ENCODE data around the gene NRG2. TPM values are rescaled to one million over a fixed set of nuclear protein-coding genes. Genes with fewer than 3 reads are reported as not detected.
A peak's percentile ranks its signal among the peaks of the same experiment; 100 is the strongest.

NRG2 gene
- total RNA-seq, 1 donor from 2014 or later, result 0.41 TPM

DNA sequence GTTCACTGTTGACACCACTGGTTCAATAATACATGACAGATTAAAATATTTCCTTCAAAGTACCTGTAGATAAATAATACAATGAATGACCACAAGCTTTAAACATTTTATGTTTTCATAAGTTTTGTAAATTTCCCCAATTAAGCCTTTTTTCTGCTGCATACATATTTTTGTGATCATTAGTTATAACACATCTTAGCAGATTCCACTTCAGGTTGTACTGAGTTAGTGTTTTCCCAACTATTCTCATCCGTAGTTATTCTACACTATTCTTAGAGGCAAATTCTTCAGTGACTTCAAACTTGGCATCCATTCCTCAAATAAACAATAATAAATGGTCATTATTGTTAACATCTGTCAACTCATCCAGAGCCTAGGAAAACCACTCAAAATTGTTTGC lies 100.9 kb downstream of the NRG2 start:
- no peak for DNase-seq

DNA sequence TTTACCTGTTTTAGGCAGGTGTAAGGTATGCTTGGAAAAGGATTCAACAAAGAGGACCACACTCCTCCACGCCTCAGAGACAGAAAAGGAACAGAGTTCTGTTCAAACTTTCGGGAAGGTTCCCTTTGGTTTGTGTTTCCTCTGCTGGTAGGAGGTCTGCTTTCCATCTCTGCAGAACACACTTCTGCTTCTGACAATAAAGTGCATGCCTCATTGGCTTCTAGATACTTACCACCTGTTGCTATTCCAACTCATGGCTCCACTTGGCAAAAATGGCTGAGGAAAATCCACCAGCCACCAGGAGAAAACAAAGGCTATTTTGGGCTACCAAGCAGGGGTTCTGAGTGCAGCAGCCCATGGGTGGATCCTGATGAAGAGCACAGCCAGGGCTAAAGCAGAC lies 112.7 kb downstream of the NRG2 start:
- DNase-seq, result no peak

DNA sequence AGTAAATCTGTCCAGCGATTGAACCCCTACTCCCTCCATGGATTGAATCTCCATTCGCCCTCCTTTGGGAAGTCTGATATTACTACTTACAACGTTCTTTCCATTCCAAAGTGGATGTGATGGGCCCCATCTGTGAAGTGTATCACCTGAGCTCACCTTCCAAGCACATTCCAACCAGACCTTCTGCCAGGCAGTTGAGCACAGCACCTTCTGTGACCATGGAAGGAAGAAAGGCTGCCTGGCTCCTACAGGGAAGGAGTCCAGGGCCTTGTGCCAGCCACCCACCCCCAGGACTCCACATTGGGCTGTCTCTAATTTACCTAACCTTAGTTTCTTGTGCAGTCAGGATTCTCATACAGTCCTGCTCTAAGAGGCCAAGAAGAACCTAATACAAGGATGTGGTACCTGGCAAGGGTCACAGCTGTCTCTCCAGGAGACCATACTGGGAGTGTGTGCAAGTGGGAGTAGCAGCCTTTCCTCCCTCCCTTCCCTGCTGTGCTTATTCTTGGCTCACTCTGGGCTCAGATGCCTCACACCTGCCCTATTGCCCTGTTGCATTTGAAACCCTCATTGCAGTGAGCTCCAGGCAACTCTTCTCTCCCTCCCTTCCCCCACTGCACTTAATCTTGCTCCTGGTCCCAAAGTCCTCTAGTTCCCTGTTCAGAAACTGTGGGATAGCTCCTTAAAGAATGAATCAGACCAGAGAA lies 116.1 kb downstream of the NRG2 start:
- no peak for DNase-seq

DNA sequence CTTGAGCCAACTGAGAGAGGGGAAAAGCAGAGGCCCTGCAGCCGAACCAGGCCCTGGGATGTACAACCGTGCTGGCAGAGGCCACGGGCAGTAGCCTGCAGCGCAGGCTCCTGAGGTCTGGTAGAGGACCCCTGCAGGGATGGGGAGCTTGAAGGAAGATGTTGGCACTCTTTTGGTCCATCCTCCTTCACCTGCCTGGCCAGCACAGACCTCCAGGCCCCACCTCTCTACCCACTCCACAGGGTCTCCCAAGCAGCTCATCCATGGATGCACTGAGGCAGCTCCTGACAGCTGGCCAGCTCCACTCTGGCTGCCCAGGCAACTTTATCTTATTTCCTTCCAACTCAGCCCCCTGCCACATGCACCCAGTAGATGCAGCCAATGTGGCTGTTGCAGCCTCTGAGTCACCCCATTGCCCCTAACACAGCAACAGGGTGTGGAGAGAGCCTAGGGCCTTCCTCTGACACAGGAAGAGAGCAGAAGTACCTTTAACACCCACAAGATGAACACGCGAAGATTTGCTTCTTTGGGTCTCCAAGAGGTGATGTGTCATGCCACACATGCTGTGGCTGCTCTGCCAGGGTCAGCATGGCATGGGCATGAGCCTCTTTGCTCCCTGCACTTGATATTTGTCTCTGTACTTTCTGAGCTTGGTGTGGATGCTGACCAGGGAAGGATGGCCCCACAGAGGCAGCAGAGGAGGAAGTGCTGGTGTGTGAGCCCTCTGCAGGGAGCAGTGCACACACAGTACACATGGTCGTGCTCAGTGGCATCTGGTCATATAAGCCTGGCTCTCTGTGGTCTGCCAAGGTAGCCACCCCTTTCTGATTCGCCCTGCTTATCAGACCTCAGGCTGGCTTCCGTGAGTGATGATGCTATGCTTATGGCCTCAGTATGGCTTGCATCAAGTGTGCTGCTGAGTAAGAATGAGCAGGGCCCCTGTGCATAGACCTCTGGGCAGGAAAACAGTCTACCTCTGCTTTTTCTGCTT lies 117.2 kb downstream of the NRG2 start:
- no peak for DNase-seq

DNA sequence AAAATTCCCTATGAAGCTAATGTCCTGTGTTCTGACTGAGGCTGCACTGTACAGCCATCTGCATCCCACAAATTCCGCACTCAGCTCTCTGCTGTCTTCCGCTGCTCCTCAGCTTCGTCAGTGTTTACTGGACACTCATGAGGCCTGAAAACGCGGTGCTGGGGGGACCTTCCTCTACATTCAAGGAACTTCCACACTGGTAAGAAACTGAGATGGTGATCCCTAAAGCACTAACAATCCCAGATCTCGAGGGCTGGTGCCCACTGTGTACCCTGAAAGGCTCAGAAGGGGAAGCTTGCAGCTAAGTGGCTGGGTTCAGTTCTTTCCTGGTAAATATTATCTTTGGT lies 117.9 kb downstream of the NRG2 start:
- DNase-seq, result no peak

DNA sequence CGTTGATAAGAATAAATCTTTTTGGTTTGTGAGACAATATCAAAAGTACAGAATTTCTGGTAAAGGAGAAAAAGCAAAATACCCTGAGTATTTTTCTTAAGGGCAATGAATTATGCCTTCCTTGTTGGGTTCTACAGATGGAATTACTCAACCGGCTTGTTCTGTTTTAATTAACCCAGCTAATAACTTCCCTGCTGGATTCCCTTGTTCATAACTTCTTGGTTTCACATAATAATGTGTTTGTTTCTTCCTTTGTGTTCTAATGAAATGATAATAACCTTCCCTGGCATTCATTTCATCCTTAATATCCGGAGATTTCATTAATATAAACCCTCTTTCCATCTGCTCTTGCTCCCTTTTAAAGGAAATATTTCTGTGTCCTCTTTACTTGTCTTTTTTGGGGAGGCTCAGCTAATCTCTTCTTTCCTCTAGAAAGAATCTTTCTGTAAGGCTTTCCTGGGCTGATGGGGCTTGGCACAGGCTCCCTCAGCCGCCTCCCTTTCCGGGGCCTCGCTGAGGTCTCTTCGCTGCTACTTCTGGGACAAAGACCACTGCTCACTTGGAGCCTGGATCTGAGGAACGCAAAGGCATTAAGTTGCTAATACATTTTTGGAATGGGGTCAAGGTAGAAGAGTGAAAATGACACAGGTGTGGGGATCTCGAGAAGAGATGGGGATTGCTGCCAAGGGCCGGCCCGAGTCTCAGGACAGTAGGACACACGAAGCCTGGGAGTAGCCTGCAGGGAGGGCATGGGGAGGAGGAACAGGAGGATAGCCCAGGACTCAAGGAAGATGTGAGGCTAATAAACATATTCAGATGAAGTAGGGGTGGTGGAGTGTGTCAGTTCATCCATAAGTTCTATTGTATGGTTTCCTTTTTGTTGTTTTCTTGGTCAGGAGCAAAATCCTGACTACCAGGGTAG lies 118.5 kb downstream of the NRG2 start:
- DNase-seq, result no peak

GRCh38 chr5:139919308-139919707 lies 123.8 kb downstream of the NRG2 start:
- no peak for DNase-seq

- DNase-seq, result no peak
Measured at GRCh38 chr5:139915834-139916233, 127.3 kb downstream of the NRG2 start.

GRCh38 chr5:139915266-139915665 lies 127.8 kb downstream of the NRG2 start:
- no peak for DNase-seq

DNA sequence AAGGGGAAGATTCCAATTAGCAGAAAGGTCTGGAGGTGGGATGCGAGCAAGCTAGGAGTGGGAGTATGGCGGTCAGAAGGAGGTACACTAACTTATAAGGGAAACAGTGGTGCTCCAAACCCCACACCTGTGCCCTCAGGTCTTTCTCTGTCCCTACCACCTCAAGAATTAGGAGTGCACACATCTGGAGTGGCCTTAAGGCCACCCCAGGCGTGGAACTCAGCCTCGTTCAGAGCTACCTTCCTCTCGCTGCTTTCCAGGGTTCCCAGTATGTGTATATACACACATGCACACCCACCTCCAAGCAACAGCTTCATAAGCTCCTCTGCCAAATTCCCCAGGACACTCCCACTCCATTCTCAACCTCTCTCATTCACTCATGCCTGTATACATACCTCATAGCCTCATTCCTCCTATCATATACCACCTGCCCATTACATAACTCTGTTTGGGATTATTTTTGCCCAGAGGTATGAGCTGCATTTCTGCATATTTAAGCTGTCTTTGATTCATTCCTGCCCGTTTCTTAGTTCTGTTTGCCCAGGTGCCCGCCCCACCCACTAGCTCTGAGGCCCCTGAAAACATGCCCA lies 128.8 kb downstream of the NRG2 start:
- DNase-seq, result peak; percentile 33

GRCh38 chr5:139912804-139913203 lies 130.3 kb downstream of the NRG2 start:
- peak; percentile 15 for DNase-seq

- no peak for DNase-seq
Measured at GRCh38 chr5:139912158-139912557, 130.9 kb downstream of the NRG2 start.

DNA sequence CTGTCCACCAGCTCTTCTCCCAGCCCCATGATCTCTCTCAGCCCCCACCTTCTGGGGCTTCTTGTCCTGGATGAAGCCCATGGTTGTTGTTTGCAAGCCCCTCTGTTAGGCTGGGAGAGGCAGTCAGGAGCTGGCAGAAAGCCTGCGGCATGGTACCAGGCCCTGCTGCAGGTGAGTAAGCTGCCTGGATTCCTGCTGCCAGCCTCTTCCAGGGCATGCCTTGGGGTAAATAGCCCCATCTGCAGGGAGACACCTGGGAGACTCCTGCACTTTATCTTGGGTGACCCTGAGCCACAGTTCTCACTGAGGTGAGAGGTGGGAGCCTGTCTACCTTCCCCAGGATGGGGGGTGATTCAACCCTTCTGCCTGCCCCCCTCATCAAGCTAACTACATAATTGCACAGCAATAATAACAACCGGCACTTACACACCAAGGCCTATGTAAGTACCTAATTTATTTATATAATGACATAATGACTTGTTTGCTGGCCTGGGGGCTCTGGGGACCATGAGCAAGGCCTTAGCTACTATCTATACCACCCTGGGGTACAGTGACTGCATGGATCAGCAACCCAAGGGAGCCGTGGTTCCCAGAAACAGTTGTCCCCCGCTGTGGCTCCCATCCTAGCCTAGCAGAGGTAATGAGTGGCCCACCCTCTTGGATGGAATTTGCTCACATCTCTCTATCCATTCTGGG lies 131.5 kb downstream of the NRG2 start:
- no peak for DNase-seq

DNA sequence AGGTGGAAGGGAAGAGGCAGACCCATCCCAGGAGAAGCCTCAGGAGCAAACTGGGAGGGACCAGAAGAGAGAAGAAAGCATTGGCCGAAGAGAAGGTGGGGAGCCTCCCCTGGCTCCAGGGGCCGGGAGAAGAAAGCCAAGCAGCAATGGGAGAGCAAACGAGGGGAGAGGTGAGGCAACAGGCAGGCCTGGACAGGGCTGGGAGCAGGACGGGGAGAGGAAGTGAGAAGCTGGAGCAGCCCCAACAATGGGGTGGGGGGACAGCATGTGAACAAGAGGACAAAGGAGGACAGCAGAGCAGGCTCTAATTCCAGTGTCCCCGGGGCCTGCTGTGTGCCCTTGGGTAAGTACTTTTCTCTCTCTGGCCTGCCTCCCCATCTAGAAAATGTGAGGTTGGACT lies 132.2 kb downstream of the NRG2 start:
- no peak for DNase-seq

DNA sequence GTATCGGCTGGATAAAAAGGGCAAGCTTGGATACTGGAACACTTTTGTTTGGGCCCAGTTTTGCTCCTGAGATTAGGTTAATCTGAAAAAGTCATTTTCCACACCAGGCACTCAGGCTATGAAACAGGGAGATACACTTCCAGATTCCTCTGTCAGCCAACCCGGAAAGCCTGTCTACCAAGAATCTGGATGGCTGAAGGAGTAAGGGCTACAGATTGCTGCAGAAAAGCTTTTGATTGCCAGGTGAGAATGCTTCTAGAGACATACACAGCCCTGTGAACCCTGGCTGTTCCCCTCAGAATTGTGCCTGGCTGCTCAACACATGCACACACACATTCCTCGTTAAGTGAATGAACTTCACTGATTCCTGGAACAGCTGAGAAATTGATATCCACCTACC lies 133.1 kb downstream of the NRG2 start:
- no peak for DNase-seq

GRCh38 chr5:139908749-139909148 lies 134.3 kb downstream of the NRG2 start:
- DNase-seq, result no peak

DNA sequence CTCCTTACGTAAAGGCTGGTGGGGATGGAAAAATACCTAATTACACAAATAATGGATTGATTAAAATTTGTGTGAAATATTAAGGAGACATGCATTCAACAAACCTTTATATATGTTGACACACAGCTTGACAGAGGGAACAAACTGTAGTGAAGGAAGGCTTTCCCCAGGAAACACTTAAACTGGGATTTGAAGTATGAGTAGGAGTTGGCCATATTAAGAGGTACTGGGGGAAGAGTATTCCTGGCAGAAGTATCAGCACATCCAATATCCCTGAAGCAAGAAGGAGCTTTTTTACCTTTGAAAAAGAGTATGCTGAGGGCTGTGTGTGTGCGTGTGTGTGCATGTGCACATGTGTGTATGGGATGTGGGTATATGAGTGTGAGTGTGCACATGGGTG lies 136.4 kb downstream of the NRG2 start:
- no peak for DNase-seq

DNA sequence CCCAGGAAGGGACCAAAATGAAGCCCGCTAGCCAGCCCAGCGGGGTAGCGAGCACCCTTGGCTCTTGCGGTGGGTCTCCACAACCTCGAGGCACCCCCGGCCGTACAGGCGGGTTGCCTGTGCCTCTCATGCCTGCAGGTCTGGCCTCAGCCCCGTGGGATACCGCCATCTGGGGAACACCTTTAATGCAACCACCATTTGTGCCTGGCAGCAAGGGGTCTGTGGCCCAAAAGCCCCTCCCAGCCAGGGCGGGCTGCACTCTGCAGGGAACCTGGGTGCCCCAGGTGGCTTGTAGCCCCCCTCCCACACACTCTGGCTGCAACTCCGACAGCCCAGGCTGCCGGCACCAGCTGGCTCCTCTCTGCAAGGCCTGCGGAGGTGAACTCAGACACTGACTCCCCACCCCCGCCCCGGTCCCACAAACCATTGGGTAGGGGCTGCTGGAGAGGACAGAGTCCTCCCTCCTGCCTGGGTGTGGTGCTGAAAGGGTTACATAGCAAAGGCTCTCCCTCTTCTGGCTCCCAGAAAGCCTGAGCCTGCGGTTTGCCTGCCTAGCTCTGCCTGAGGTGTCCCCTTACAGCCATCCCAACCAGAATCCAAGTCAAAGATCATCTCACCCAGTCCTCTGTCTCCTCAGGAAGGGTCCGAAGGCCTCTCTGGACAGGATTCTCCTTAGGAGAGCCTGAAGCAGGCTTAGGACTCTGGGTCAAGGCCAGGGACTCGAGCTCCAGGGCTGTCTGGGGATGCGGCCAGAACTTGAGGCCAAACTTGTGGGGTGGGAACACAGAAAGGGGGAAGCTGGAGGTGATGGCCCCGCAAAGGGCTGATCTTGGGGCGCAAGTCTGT lies 138.1 kb downstream of the NRG2 start:
- DNase-seq, result peak; percentile 58

DNA sequence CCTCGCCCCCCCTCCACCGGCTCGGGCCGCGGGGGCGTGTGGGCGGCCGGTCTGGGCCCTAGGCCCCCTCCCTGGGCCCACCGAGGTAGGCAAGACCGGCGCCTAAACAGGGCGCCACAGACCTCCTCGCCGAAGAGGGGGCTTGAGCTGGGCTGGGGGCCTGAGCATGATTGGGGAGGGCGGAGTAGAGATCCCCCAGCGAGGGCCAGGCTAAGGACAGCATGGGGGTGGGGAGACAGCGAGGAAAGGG lies 138.6 kb downstream of the NRG2 start:
- no peak for DNase-seq

DNA sequence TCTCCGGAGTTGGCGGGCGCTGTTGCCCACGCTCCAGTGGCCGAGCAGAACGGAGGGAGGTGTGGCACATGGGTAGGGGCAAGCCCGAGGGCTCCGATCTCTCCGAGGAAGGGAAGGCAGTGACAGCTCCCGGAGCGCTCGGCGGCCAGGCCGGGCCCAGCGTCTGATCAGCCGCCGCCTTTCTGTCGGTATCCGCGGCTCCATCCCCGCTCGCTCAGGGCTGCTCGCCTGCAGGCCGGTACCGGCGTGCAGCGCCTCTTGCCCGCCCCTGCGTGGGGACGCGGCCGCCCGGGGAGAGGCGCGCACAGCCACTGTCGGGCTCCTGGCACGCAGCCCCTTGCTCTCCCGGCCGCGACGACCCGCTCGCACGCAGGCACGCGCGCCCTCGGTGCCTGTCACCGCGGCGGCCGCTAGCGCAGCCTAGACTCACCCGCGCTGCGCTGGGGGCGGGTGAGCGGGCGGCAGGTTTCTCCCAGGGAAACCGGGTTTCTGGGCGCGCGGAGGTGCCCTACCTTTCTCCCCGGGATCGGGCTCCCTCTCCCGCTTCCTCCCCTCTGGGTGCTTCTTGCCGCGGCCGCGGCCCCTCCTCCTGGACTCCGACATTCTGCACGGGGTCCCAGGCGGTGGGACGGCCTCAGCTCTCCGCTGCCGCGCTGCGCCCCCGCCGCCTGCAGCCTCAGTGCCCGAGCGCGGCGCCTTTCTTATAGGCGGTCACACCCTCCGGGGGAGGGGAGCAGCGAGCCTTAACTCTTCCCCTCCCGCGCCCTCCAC lies 139.1 kb downstream of the NRG2 start:
- DNase-seq, result peak; percentile 79
